ENCODE measurements around the gene NKAIN2. TPM values are rescaled to one million over a fixed set of nuclear protein-coding genes. Genes with fewer than 3 reads are reported as not detected.

The NKAIN2 gene
- total RNA-seq, 4 donors from 2014 or later: 0.11 to 1.0 (median 0.94) TPM; not detected in 1

GRCh38 chr6:123925350-123925749 is 121.7 kb downstream of the NKAIN2 start:
- Histone ChIP-seq H3K9me3 (no peaks in the 10 kb centered on the region), H3K27ac (no peak overlapping the region), H3K27me3 (no peaks in the 10 kb centered on the region), H3K4me3 (replicated peaks in 1 of 3) (no peak overlapping the region), H3K4me1 (no peaks in the 10 kb centered on the region), H3K36me3 (no peaks in the 10 kb centered on the region)
- intact Hi-C loops (cut with DNase I): no loop called here
- 58 to 73% methylated on average over 1 of the region's 1 CpG for WGBS, 2 donors
- DNase-seq: no peak
- TF ChIP-seq CTCF (IDR thresholded peaks at IDR 0.05) (no peak), POLR2A (IDR thresholded peaks at IDR 0.05) (no peak)

- intact Hi-C loops (cut with DNase I): no loop called here
Measured at GRCh38 chr6:123925842-123926399, 122.3 kb downstream of the NKAIN2 start.

DNA sequence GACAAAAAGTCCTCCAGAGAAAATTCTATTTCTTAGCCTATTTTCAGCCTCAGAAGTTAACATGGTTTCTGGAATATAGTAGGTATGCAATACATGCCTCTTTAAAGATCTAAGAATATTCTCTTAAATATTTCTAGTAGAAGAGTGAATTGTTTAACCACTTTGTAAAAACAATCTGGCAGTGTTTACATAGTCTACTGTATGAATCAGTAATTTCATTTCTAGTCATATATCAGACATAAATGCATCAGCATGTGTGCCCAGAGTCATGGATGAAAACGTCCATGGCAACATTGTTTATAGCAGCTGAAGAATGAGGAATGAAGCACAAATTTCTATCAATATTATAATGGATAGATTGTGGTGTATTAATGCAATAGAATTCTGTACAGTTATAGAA is 124.9 kb downstream of the NKAIN2 start:
- H3K36me3 ChIP-seq: no peaks in the 10 kb centered on the region
- no peaks in the 10 kb centered on the region for H3K4me1 ChIP-seq
- no peaks in the 10 kb centered on the region for H3K9me3 ChIP-seq
- no peak overlapping the region for H3K27ac ChIP-seq
- no peaks in the 10 kb centered on the region for H3K27me3 ChIP-seq
- no peak overlapping the region for H3K4me3 ChIP-seq (replicated peaks in 1 of 3)
- intact Hi-C loops (cut with DNase I): no loop called here
- WGBS, 2 donors: 38 to 59% methylated on average over 1 of the region's 1 CpG
- no peak for DNase-seq
- TF ChIP-seq CTCF (IDR thresholded peaks at IDR 0.05) (no peak), POLR2A (IDR thresholded peaks at IDR 0.05) (no peak)

More at GRCh38 chr6:123925842-123926399, 122.3 kb downstream of the NKAIN2 start:
- no peak for DNase-seq
- no peaks in the 10 kb centered on the region for H3K27me3 ChIP-seq
- TF ChIP-seq POLR2A (IDR thresholded peaks at IDR 0.05) (no peak), CTCF (IDR thresholded peaks at IDR 0.05) (no peak)
- no peaks in the 10 kb centered on the region for H3K4me1 ChIP-seq
- no peak overlapping the region for H3K27ac ChIP-seq
- WGBS, 2 donors: 89 to 98% methylated on average over 1 of the region's 1 CpG
- no peak overlapping the region for H3K4me3 ChIP-seq (replicated peaks in 1 of 3)
- H3K36me3 ChIP-seq: no peaks in the 10 kb centered on the region
- H3K9me3 ChIP-seq: no peaks in the 10 kb centered on the region

GRCh38 chr6:123931928-123932327 is 128.3 kb downstream of the NKAIN2 start:
- WGBS, 2 donors: 79 to 83% methylated on average over 3 of the region's 3 CpGs
- TF ChIP-seq POLR2A (IDR thresholded peaks at IDR 0.05) (no peak), CTCF (IDR thresholded peaks at IDR 0.05) (no peak)

DNA sequence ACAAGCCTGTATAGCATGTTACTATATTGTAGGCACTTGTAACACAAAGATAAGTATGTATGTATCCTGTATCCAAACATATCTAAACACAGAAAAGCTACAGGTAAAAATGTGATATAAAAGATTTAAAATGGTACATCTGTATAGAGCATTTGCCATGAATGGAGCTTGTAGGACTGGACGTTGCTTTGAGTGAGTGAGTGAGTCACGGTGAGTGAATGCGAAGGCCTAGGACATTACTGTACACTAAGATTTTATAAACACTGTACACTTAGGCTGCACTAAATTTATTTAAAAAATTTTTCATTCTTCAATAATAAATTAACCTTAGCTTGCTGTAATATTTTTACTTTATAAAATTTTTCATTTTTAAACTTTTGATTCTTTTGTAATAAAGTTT is 136.9 kb downstream of the NKAIN2 start:
- DNase-seq: no peak
- Histone ChIP-seq H3K9me3 (no peaks in the 10 kb centered on the region), H3K27ac (no peak overlapping the region), H3K27me3 (no peaks in the 10 kb centered on the region), H3K4me1 (no peaks in the 10 kb centered on the region), H3K4me3 (replicated peaks in 1 of 3) (no peak overlapping the region), H3K36me3 (no peaks in the 10 kb centered on the region)
- TF ChIP-seq CTCF (IDR thresholded peaks at IDR 0.05) (no peak), POLR2A (IDR thresholded peaks at IDR 0.05) (no peak)
- WGBS, 2 donors: 92 to 93% methylated on average over 3 of the region's 3 CpGs
- intact Hi-C loops (cut with DNase I): no loop called here

More at GRCh38 chr6:123931928-123932327, 128.3 kb downstream of the NKAIN2 start:
- Histone ChIP-seq H3K4me3 (replicated peaks in 1 of 3) (no peak overlapping the region), H3K36me3 (no peaks in the 10 kb centered on the region), H3K27ac (no peak overlapping the region), H3K27me3 (no peaks in the 10 kb centered on the region), H3K9me3 (no peaks in the 10 kb centered on the region), H3K4me1 (no peaks in the 10 kb centered on the region)
- DNase-seq: no peak
- intact Hi-C loops (cut with DNase I): no loop called here

Measured in thyroid gland (tissue), 4 donors.